Measurements from ENCODE around the gene CAMTA2. TPM values are rescaled to one million over a fixed set of nuclear protein-coding genes. Genes with fewer than 3 reads are reported as not detected.

Gene CAMTA2
- total RNA-seq, 2 experiments from 2014 or later = 79.1 to 79.5 TPM

GRCh38 chr17:4998732-4999429 is 11.4 kb upstream of the CAMTA2 start:
- CTCF ChIA-PET = interaction anchor here (0.6 to 1.2 kb wide), 3 partner anchors 9 to 760 kb away, joined by 3 to 5 read pairs (median 3); no protein-coding TSS in a partner anchor
- H3K27me3 Mint-ChIP-seq (ENCODE audit: low read depth) = no peaks in the 10 kb centered on the region
- intact Hi-C loops (cut with micrococcal nuclease) = loop anchor here (5.0 kb wide), 1 partner anchor 113 kb away; the partner anchor contains the start of gene ZNF232
- DNase-seq = peak; percentile 53
- peak overlapping the region; percentile 83 for H3K4me3 Mint-ChIP-seq
- H3K9me3 Mint-ChIP-seq = no peaks in the 10 kb centered on the region
- H3K36me3 Mint-ChIP-seq (ENCODE audit: low read depth) = peaks cover 14% of the 10 kb centered on the region
- peak overlapping the region; percentile 39 for H3K27ac Mint-ChIP-seq
- H3K4me1 Mint-ChIP-seq (ENCODE audit: low read depth) = peaks cover 18% of the 10 kb centered on the region

- DNase-seq = no peak
- peaks cover 18% of the 10 kb centered on the region for H3K4me1 Mint-ChIP-seq (ENCODE audit: low read depth)
- H3K36me3 Mint-ChIP-seq (ENCODE audit: low read depth) = peaks cover 7% of the 10 kb centered on the region
- H3K9me3 Mint-ChIP-seq = no peaks in the 10 kb centered on the region
- peak overlapping the region; percentile 83 for H3K4me3 Mint-ChIP-seq
- no peaks in the 10 kb centered on the region for H3K27me3 Mint-ChIP-seq (ENCODE audit: low read depth)
- H3K27ac Mint-ChIP-seq = no peak overlapping the region
- CTCF ChIA-PET = interaction anchor here (0.6 to 1.9 kb wide), 3 partner anchors 8 to 89 kb away, joined by 3 to 6 read pairs (median 5); partner anchors contain the start of gene CAMTA2
- intact Hi-C loops (cut with micrococcal nuclease) = loop anchor here (5.0 kb wide), 1 partner anchor 114 kb away; the partner anchor contains the start of gene ZNF232
Observed at GRCh38 chr17:4998027-4998731, 10.7 kb upstream of the CAMTA2 start.

GRCh38 chr17:4997302-4998026 is 10.0 kb upstream of the CAMTA2 start, which contains the start of the genes INCA1 and KIF1C:
Gene INCA1 (minus strand): TSS chr17:4997522. CDS start chr17:4994437, 3,085 bp downstream.
Gene KIF1C (plus strand): TSS chr17:4997950. CDS start chr17:5000247, 2,297 bp downstream.
- peaks cover 7% of the 10 kb centered on the region for H3K36me3 Mint-ChIP-seq (ENCODE audit: low read depth)
- H3K4me3 Mint-ChIP-seq = peak within 1 kb of the TSS; percentile 83
- peak; percentile 93 for DNase-seq
- CTCF ChIA-PET = interaction anchor here (1.2 to 1.9 kb wide), 2 partner anchors 11 to 88 kb away, joined by 5 to 6 read pairs; partner anchors contain the start of gene CAMTA2
- H3K27ac Mint-ChIP-seq = peak within 1 kb of the TSS; percentile 53
- intact Hi-C loops (cut with micrococcal nuclease) = loop anchor here (1.0 to 5.0 kb wide), 5 partner anchors 30 to 115 kb away; partner anchors contain the start of genes PFN1, RNF167, SLC25A11 and SPAG7
- peaks cover 18% of the 10 kb centered on the region for H3K4me1 Mint-ChIP-seq (ENCODE audit: low read depth)
- H3K9me3 Mint-ChIP-seq = no peaks in the 10 kb centered on the region
- H3K27me3 Mint-ChIP-seq (ENCODE audit: low read depth) = no peaks in the 10 kb centered on the region

- Mint-ChIP-seq H3K9me3 (no peaks in the 10 kb centered on the region), H3K4me3 (no peak overlapping the region), H3K36me3 (ENCODE audit: low read depth) (no peaks in the 10 kb centered on the region), H3K4me1 (ENCODE audit: low read depth) (peaks cover 20% of the 10 kb centered on the region), H3K27me3 (ENCODE audit: low read depth) (no peaks in the 10 kb centered on the region), H3K27ac (no peak overlapping the region)
- intact Hi-C loops (cut with micrococcal nuclease) = no loop called here
- DNase-seq = no peak
- CTCF ChIA-PET = interaction anchor here (0.7 kb wide), 1 partner anchor 12 kb away, joined by 3 read pairs; no protein-coding TSS in a partner anchor
Observed at GRCh38 chr17:4994081-4994595, 6.7 kb upstream of the CAMTA2 start.

GRCh38 chr17:4987767-4988567 is 492 bp upstream of the CAMTA2 start:
- H3K36me3 Mint-ChIP-seq (ENCODE audit: low read depth) = peaks cover 3% of the 10 kb centered on the region
- H3K9me3 Mint-ChIP-seq = no peaks in the 10 kb centered on the region
- peaks cover 29% of the 10 kb centered on the region for H3K4me1 Mint-ChIP-seq (ENCODE audit: low read depth)
- H3K27ac Mint-ChIP-seq = peak overlapping the region; percentile 92
- intact Hi-C loops (cut with micrococcal nuclease) = loop anchor here (1.0 kb wide), 4 partner anchors 21 to 79 kb away; partner anchors contain the start of genes RNF167, SLC25A11 and SPAG7
- no peak for DNase-seq
- H3K27me3 Mint-ChIP-seq (ENCODE audit: low read depth) = no peaks in the 10 kb centered on the region
- CTCF ChIA-PET = interaction anchor here (0.6 to 2.0 kb wide), 7 partner anchors 10 to 250 kb away, joined by 3 to 6 read pairs (median 4); partner anchors contain the start of genes CHRNE, INCA1, KIF1C and SPAG7
- peak overlapping the region; percentile 88 for H3K4me3 Mint-ChIP-seq

GRCh38 chr17:4986403-4986802 is 1.1 kb downstream of the CAMTA2 start:
- Mint-ChIP-seq H3K4me1 (ENCODE audit: low read depth) (peaks cover 30% of the 10 kb centered on the region), H3K9me3 (no peaks in the 10 kb centered on the region), H3K27me3 (ENCODE audit: low read depth) (no peaks in the 10 kb centered on the region), H3K4me3 (peak overlapping the region; percentile 88), H3K36me3 (ENCODE audit: low read depth) (peaks cover 8% of the 10 kb centered on the region), H3K27ac (peak overlapping the region; percentile 86)
- no peak for DNase-seq
- CTCF ChIA-PET = interaction anchor here (1.3 to 1.8 kb wide), 6 partner anchors 11 to 81 kb away, joined by 3 to 7 read pairs (median 5); partner anchors contain the start of genes INCA1 and KIF1C
- intact Hi-C loops (cut with micrococcal nuclease) = no loop called here

GRCh38 chr17:4982305-4982704 is 5.2 kb downstream of the CAMTA2 start:
- DNase-seq = no peak
- Mint-ChIP-seq H3K4me1 (ENCODE audit: low read depth) (peaks cover 33% of the 10 kb centered on the region), H3K27me3 (ENCODE audit: low read depth) (no peaks in the 10 kb centered on the region), H3K27ac (no peak overlapping the region), H3K9me3 (no peaks in the 10 kb centered on the region), H3K4me3 (no peak overlapping the region), H3K36me3 (ENCODE audit: low read depth) (peaks cover 24% of the 10 kb centered on the region)
- intact Hi-C loops (cut with micrococcal nuclease) = loop anchor here (5.0 kb wide), 1 partner anchor 35 kb away; no protein-coding TSS in a partner anchor
- CTCF ChIA-PET = interaction anchor here (1.4 kb wide), 1 partner anchor 79 kb away, joined by 4 read pairs; no protein-coding TSS in a partner anchor

- no peaks in the 10 kb centered on the region for H3K9me3 Mint-ChIP-seq
- H3K27me3 Mint-ChIP-seq (ENCODE audit: low read depth) = no peaks in the 10 kb centered on the region
- peak; percentile 62 for DNase-seq
- no peak overlapping the region for H3K4me3 Mint-ChIP-seq
- peak overlapping the region; percentile 67 for H3K27ac Mint-ChIP-seq
- intact Hi-C loops (cut with micrococcal nuclease) = loop anchor here (1.0 to 5.0 kb wide), 2 partner anchors 37 to 82 kb away; no protein-coding TSS in a partner anchor
- H3K4me1 Mint-ChIP-seq (ENCODE audit: low read depth) = peaks cover 23% of the 10 kb centered on the region
- CTCF ChIA-PET = interaction anchor here (0.7 to 3.5 kb wide), 9 partner anchors 9 to 916 kb away, joined by 3 to 27 read pairs (median 5); partner anchors contain the start of gene SPAG7
- H3K36me3 Mint-ChIP-seq (ENCODE audit: low read depth) = peaks cover 27% of the 10 kb centered on the region
Observed at GRCh38 chr17:4980644-4981216, 6.7 kb downstream of the CAMTA2 start.

GRCh38 chr17:4978726-4979125 is 8.7 kb downstream of the CAMTA2 start:
- CTCF ChIA-PET = interaction anchor here (3.5 kb wide), 1 partner anchor 84 kb away, joined by 27 read pairs; no protein-coding TSS in a partner anchor
- no peak overlapping the region for H3K27ac Mint-ChIP-seq
- H3K9me3 Mint-ChIP-seq = no peaks in the 10 kb centered on the region

GRCh38 chr17:4974115-4974670 is 13.3 kb downstream of the CAMTA2 start:
- H3K9me3 Mint-ChIP-seq = no peaks in the 10 kb centered on the region
- H3K36me3 Mint-ChIP-seq (ENCODE audit: low read depth) = peaks cover 22% of the 10 kb centered on the region
- CTCF ChIA-PET = no interaction called here

More at GRCh38 chr17:4978726-4979125, 8.7 kb downstream of the CAMTA2 start:
- peaks cover 28% of the 10 kb centered on the region for H3K36me3 Mint-ChIP-seq (ENCODE audit: low read depth)
- no peak for DNase-seq
- peaks cover 19% of the 10 kb centered on the region for H3K4me1 Mint-ChIP-seq (ENCODE audit: low read depth)
- no peak overlapping the region for H3K4me3 Mint-ChIP-seq
- H3K27me3 Mint-ChIP-seq (ENCODE audit: low read depth) = no peaks in the 10 kb centered on the region
- intact Hi-C loops (cut with micrococcal nuclease) = no loop called here

More at GRCh38 chr17:4974115-4974670, 13.3 kb downstream of the CAMTA2 start:
- DNase-seq = no peak
- peaks cover 20% of the 10 kb centered on the region for H3K4me1 Mint-ChIP-seq (ENCODE audit: low read depth)
- no peaks in the 10 kb centered on the region for H3K27me3 Mint-ChIP-seq (ENCODE audit: low read depth)
- no peak overlapping the region for H3K4me3 Mint-ChIP-seq
- intact Hi-C loops (cut with micrococcal nuclease) = no loop called here
- no peak overlapping the region for H3K27ac Mint-ChIP-seq

All from activated naive CD4-positive, alpha-beta T cell treated with anti-CD3 and anti-CD28 coated beads for 36 hours (primary cell).